SU-DHL-6 (cell line): ENCODE data around the gene FAM20C.

Source experiments
- H2AFZ ChIP-seq: fragments of 200-600 bp; sonication (generic); 2 replicates; pipeline ENCODE4 v1.6.1; 2014; ENCODE audit warnings: low read depth, mild to moderate bottlenecking, moderate library complexity, mixed read lengths, antibody characterized with exemption, low read length; ENCODE audit not compliant: severe bottlenecking
- H3F3A ChIP-seq: fragments of 200-600 bp; shearing (Covaris generic); 2 replicates; pipeline ENCODE4 v1.6.0; 2016; ENCODE audit warnings: antibody characterized with exemption, mild to moderate bottlenecking; ENCODE audit not compliant: insufficient read depth
- H3K27ac ChIP-seq: fragments of 200-600 bp; sonication (generic); 2 replicates; pipeline ENCODE4 v1.5.1; 2016; ENCODE audit warnings: low read depth, mild to moderate bottlenecking, low read length, moderate library complexity, mixed read lengths
- H3K27me3 ChIP-seq: fragments of 200-600 bp; sonication (generic), shearing (Covaris generic); 2 replicates; pipeline ENCODE4 v1.6.0; 2014; ENCODE audit warnings: mild to moderate bottlenecking, low read length
- H3K36me3 ChIP-seq: fragments of 200-600 bp; sonication (generic); 2 replicates; pipeline ENCODE4 v1.6.1; 2014; ENCODE audit warnings: mild to moderate bottlenecking, low read length, mixed read lengths
- H3K4me2 ChIP-seq: fragments of 300-600, 200-600 bp; shearing (Covaris generic), sonication (generic); 2 replicates; pipeline ENCODE4 v1.6.0; 2014; ENCODE audit warnings: low read length, low read depth, mild to moderate bottlenecking; ENCODE audit not compliant: poor library complexity, severe bottlenecking
- H3K4me3 ChIP-seq: fragments of 200-600 bp; sonication (generic); 2 replicates; pipeline ENCODE4 v1.5.1; 2014; ENCODE audit warnings: antibody characterized with exemption, low read length, mild to moderate bottlenecking, mixed read lengths; ENCODE audit not compliant: insufficient read depth, poor library complexity, severe bottlenecking
- H3K79me2 ChIP-seq: fragments of 200-600 bp; sonication (generic); 2 replicates; pipeline ENCODE4 v1.6.1; 2014; ENCODE audit warnings: mild to moderate bottlenecking, low read length, moderate library complexity; ENCODE audit not compliant: insufficient read depth
- H3K9ac ChIP-seq: fragments of 200-600 bp; sonication (generic); 2 replicates; pipeline ENCODE4 v1.7.0; 2014; ENCODE audit warnings: mild to moderate bottlenecking, low read length
- H3K9me2 ChIP-seq: fragments of 200-600 bp; sonication (generic); replicated peaks from 2 replicates; pipeline ENCODE4 v1.6.1; 2014; ENCODE audit warnings: low read length; ENCODE audit not compliant: insufficient read depth
- H3K9me3 ChIP-seq: fragments of 200-600 bp; sonication (generic); 2 replicates; pipeline ENCODE4 v1.6.1; 2014; ENCODE audit warnings: low read length, mixed read lengths; ENCODE audit not compliant: insufficient read depth
- H4K20me1 ChIP-seq: fragments of 200-600 bp; sonication (generic); 2 replicates; pipeline ENCODE4 v1.6.1; 2014; ENCODE audit warnings: low read depth, mild to moderate bottlenecking, antibody characterized with exemption, low read length, moderate library complexity, mixed read lengths
- EZH2phosphoT487 ChIP-seq: fragments of 200-600 bp; sonication (generic), shearing (Covaris generic); conservative IDR thresholded peaks from 2 replicates; pipeline ENCODE4 v1.6.1; 2018; ENCODE audit warnings: mild to moderate bottlenecking, antibody characterized with exemption, low read length, moderate library complexity, mixed read lengths
- TF ChIP-seq, protein P1 (sequence below): fragments of 200-600 bp; sonication (generic); IDR thresholded peaks from one replicate; pipeline ENCODE4 v1.5.1; 2017; ENCODE audit warnings: antibody characterized with exemption, mild to moderate bottlenecking, low read length, moderate library complexity; ENCODE audit not compliant: insufficient read depth, poor library complexity, severe bottlenecking

Gene FAM20C

DNA sequence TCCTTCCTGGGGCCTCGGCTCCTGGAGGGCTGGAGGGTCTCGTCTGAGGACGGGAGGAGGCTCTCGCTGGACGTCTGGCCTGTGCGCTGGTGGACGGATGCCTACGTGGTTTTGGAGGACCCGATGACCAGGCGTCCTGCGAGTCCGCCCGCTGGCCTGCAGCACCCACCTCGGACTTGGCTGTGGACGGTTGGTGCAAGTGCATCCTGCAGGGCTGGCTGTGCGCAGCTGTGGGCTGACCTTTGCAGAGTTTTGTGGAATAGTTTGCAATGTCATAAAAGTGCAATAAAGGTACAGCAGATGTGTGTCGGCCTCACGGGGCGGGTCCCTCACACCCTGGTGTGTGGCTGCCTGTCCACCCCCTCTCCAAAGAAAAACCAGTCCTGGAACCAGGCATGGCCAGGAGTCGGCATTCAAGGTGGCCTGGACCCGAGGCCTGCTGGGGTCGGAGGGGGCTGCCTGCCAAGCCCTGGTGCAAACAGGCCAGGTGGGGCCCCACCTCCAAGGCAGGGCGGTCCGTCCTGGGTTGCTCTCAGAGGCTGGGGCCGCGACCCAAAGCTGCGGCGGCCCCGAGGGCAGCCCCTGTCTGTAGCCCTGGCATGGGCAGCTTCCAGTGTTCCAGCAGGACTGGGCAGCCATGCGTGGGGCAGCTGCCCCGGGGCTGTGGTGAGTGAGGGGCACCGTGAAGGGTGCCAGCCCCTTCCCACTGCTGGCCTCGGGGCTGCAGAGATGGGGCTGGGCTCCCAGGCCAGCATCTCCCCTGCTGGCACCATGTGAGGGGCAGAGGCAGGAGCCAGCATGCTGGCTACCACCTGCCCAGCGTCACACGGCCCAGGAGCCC, 68.3 kb downstream of the FAM20C start:
- Histone ChIP-seq H3K9me3 (peaks cover 29% of the 10 kb centered on the region), H3K9me2 (no peaks in the 10 kb centered on the region), H3K4me2 (no peak overlapping the region), H3K9ac (no peak overlapping the region), H3K27me3 (no peaks in the 10 kb centered on the region), H3K27ac (no peak overlapping the region), H3K36me3 (no peaks in the 10 kb centered on the region), H3K79me2 (no peaks in the 10 kb centered on the region), H4K20me1 (no peaks in the 10 kb centered on the region), H2AFZ (no peak overlapping the region), H3K4me3 (no peak overlapping the region), H3F3A (peaks cover 3% of the 10 kb centered on the region; the same call in 1 of the 2 replicates)
- TF ChIP-seq, protein P1, sequence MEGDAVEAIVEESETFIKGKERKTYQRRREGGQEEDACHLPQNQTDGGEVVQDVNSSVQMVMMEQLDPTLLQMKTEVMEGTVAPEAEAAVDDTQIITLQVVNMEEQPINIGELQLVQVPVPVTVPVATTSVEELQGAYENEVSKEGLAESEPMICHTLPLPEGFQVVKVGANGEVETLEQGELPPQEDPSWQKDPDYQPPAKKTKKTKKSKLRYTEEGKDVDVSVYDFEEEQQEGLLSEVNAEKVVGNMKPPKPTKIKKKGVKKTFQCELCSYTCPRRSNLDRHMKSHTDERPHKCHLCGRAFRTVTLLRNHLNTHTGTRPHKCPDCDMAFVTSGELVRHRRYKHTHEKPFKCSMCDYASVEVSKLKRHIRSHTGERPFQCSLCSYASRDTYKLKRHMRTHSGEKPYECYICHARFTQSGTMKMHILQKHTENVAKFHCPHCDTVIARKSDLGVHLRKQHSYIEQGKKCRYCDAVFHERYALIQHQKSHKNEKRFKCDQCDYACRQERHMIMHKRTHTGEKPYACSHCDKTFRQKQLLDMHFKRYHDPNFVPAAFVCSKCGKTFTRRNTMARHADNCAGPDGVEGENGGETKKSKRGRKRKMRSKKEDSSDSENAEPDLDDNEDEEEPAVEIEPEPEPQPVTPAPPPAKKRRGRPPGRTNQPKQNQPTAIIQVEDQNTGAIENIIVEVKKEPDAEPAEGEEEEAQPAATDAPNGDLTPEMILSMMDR, result no peak
- no peak for TF ChIP-seq EZH2phosphoT487

DNA sequence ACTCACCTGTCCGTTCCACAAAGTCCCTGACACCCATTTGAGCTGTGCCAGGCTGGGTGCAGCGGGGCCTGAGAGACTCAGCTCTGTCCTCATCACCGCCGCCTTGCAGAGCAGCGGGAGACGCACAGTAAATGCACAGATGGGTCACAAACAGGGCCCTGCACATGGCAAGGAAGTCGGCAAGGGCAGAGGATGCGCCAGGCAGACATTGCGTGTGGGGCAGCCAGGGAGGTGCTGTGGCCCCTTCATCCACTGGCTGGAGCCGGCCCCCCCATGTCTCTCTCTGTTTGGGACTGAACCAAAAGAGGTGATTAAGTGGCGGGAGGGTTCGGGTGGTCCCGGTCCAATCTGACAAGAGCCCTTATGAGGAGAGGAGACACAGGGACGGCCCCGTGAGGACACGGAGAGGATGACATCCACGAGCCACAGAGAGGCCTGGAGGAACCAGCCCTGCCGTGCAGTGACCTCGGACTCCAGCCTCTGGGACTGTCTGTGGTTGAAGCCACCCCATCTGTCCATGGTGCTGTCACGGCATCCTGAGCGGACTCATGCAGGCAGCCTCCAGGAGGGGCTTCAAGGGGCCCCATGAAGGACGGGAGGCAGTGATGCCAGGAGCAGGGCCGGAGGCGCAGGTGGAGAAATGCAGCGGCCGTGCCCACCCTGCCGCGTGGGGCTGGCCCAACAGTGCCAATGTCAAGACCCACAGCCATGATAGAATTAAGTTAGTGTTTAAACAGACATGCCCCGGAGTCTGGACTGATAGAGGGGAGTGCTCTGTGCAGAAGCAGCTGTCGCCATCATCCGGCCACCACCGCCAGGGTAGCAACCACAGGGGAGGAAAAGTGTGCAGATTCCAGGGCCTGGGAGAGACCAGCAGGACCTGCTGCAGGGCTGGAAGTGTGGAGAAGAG, 69.2 kb downstream of the FAM20C start:
- Histone ChIP-seq H3F3A (peaks cover 3% of the 10 kb centered on the region; the same call in 1 of the 2 replicates), H3K27me3 (no peaks in the 10 kb centered on the region), H3K9me3 (peaks cover 29% of the 10 kb centered on the region), H4K20me1 (no peaks in the 10 kb centered on the region), H3K4me2 (no peak overlapping the region), H2AFZ (no peak overlapping the region), H3K4me3 (no peak overlapping the region), H3K9ac (no peak overlapping the region), H3K9me2 (no peaks in the 10 kb centered on the region), H3K36me3 (no peaks in the 10 kb centered on the region), H3K27ac (no peak overlapping the region), H3K79me2 (no peaks in the 10 kb centered on the region)
- no peak for TF ChIP-seq EZH2phosphoT487
- TF ChIP-seq, protein P1, result no peak

DNA sequence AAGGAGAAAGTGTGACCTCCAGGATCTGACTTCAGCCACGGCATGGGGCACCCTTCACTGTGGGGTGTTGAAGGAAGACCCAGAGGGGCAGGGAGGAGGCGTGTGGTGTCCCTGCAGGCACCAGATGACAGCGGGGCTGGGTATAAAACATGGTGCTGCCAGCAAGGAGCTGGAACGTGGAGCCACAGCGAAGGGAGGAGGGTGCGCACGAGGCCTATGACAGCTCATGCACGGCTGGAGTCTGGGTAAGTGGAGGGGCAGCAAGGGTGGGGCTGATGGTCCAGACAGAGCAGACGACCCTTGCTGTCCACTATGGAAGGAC, 69.8 kb downstream of the FAM20C start:
- no peak overlapping the region for H3K4me2 ChIP-seq

More for the DNA sequence above, 69.8 kb downstream of the FAM20C start:
- no peak overlapping the region for H2AFZ ChIP-seq
- H3K36me3 ChIP-seq, result no peaks in the 10 kb centered on the region
- H3F3A ChIP-seq, result peaks cover 3% of the 10 kb centered on the region; the same call in 1 of the 2 replicates
- H3K9me3 ChIP-seq, result peaks cover 29% of the 10 kb centered on the region
- no peaks in the 10 kb centered on the region for H3K27me3 ChIP-seq
- TF ChIP-seq EZH2phosphoT487, result no peak
- TF ChIP-seq, protein P1, result no peak
- no peaks in the 10 kb centered on the region for H3K79me2 ChIP-seq
- H3K9me2 ChIP-seq, result no peaks in the 10 kb centered on the region
- H3K4me3 ChIP-seq, result no peak overlapping the region
- no peak overlapping the region for H3K9ac ChIP-seq
- no peak overlapping the region for H3K27ac ChIP-seq
- no peaks in the 10 kb centered on the region for H4K20me1 ChIP-seq
